HepG2 (cell line): Measurements from ENCODE around the gene RPL36AL. TPM values are rescaled to one million over a fixed set of nuclear protein-coding genes. Genes with fewer than 3 reads are reported as not detected.

Experiments
- CEBPB ChIP-seq: IDR thresholded peaks from 2 replicates; pipeline ENCODE4 v1.6.1; 2011; ENCODE audit warnings: low read depth, low read length, improper control_type of control experiment, borderline replicate concordance
- DMAP1 ChIP-seq: IDR thresholded peaks from 2 replicates; pipeline ENCODE4 v1.6.1; 2016
- ESRRA ChIP-seq: sonication (generic); formaldehyde crosslinking; IDR thresholded peaks from 2 replicates; pipeline ENCODE4 v1.5.1; 2020; ENCODE audit warnings: mild to moderate bottlenecking, low read depth, missing genetic modification reagents
- FOXJ3 ChIP-seq: sonication (generic); formaldehyde crosslinking; IDR thresholded peaks from 2 replicates; pipeline ENCODE4 v1.4.0; 2020; ENCODE audit warnings: missing genetic modification reagents, mild to moderate bottlenecking, borderline replicate concordance
- HOXA3 ChIP-seq: sonication (generic); formaldehyde crosslinking; IDR thresholded peaks from 2 replicates; pipeline ENCODE4 v1.5.0; 2020; ENCODE audit warnings: missing genetic modification reagents
- IKZF1 ChIP-seq: fragments of 450-650 bp; IDR thresholded peaks from 2 replicates; pipeline ENCODE4 v1.7.1; 2016
- MEIS1 ChIP-seq: sonication (generic); formaldehyde crosslinking; IDR thresholded peaks from 2 replicates; pipeline ENCODE4 v1.9.0; 2021; ENCODE audit warnings: mild to moderate bottlenecking, missing genetic modification reagents, moderate library complexity, borderline replicate concordance
- NFYC ChIP-seq: IDR thresholded peaks from 2 replicates; pipeline ENCODE4 v1.6.1; 2016; ENCODE audit warnings: missing genetic modification reagents, missing compliant biosample characterization
- STAT5B ChIP-seq: sonication (generic); formaldehyde crosslinking; IDR thresholded peaks from 2 replicates; pipeline ENCODE4 v1.4.0; 2020; ENCODE audit warnings: missing genetic modification reagents
- ZC3H13 ChIP-seq: sonication (generic); formaldehyde crosslinking; IDR thresholded peaks from 2 replicates; pipeline ENCODE4 v1.8.1; 2023; ENCODE audit warnings: mild to moderate bottlenecking, missing genetic modification reagents, moderate library complexity
- ZFP90 ChIP-seq: sonication (generic); formaldehyde crosslinking; IDR thresholded peaks from 2 replicates; pipeline ENCODE4 v1.8.0; 2022; ENCODE audit warnings: missing genetic modification reagents, mild to moderate bottlenecking, inconsistent platforms, borderline replicate concordance
- ZNF205 ChIP-seq: IDR thresholded peaks from 2 replicates; pipeline ENCODE4 v1.6.1; 2018; ENCODE audit warnings: missing biosample characterization, missing genetic modification reagents
- ZNF446 ChIP-seq: sonication (generic); formaldehyde crosslinking; IDR thresholded peaks from 2 replicates; pipeline ENCODE4 v1.5.0; 2020; ENCODE audit warnings: mild to moderate bottlenecking, missing genetic modification reagents
- ZNF598 ChIP-seq: sonication (generic); formaldehyde crosslinking; IDR thresholded peaks from 2 replicates; pipeline ENCODE4 v1.5.1; 2020; ENCODE audit warnings: mild to moderate bottlenecking, missing genetic modification reagents, borderline replicate concordance
- ZNF605 ChIP-seq: sonication (generic); formaldehyde crosslinking; IDR thresholded peaks from 2 replicates; pipeline ENCODE4 v1.8.0; 2022; ENCODE audit warnings: mild to moderate bottlenecking, missing genetic modification reagents
- ZNF670 ChIP-seq: sonication (generic); formaldehyde crosslinking; IDR thresholded peaks from 2 replicates; pipeline ENCODE4 v1.8.0; 2022; ENCODE audit warnings: mild to moderate bottlenecking, missing genetic modification reagents, borderline replicate concordance
- polyA plus RNA-seq, 8 experiments: library from polyadenylated mRNA; depleted of rRNA in 3 of 8; stranded (reverse) in 7 of 8; unstranded in 1 of 8; fragments of >200 nt; fragmentation: Illumina TruSeq in 4 of 8; extraction: Trizol in 4 of 8; gene quantifications; 2 replicates each; pipeline versions ENCODE4 v1.2.1 to v1.2.3, GENCODE V29; 2011 to 2016; ENCODE audit warnings: low read depth in 4 of 8, missing spikeins in 1 of 8, mixed read lengths in 1 of 8; ENCODE audit not compliant: insufficient read depth in 1 of 8
- total RNA-seq, 5 experiments: library from RNA; depleted of rRNA; stranded (reverse); fragments of >200 nt; fragmentation: Illumina TruSeq; extraction: Trizol; gene quantifications; 2 replicates each; pipeline ENCODE4 v1.2.3, GENCODE V29; 2016; ENCODE audit warnings: low read depth in 1 of 5
- TF ChIP-seq, protein P1 (sequence below): sonication (generic); formaldehyde crosslinking; IDR thresholded peaks from 2 replicates; pipeline ENCODE4 v1.4.0; 2020; ENCODE audit warnings: missing genetic modification reagents
- TF ChIP-seq, protein P2 (sequence below): sonication (generic); formaldehyde crosslinking; IDR thresholded peaks from 2 replicates; pipeline ENCODE4 v1.4.0; 2020; ENCODE audit warnings: mild to moderate bottlenecking, missing genetic modification reagents
- TF ChIP-seq, protein P3 (sequence below): sonication (generic); formaldehyde crosslinking; IDR thresholded peaks from 2 replicates; pipeline ENCODE4 v1.4.0; 2020; ENCODE audit warnings: low read depth, missing genetic modification reagents
- TF ChIP-seq, protein P4 (sequence below): sonication (generic); formaldehyde crosslinking; IDR thresholded peaks from 2 replicates; pipeline ENCODE4 v1.4.0; 2020; ENCODE audit warnings: missing genetic modification reagents, mild to moderate bottlenecking, borderline replicate concordance
- TF ChIP-seq, protein P5 (sequence below): sonication (generic); formaldehyde crosslinking; IDR thresholded peaks from 2 replicates; pipeline ENCODE4 v1.8.1; 2023; ENCODE audit warnings: mild to moderate bottlenecking, missing genetic modification reagents

Gene RPL36AL
- total and polyA plus RNA-seq, 2 of the 13 experiments (the other 11 are each of a cell fraction or from before 2014, with no cell fraction given): 90.0 to 294 TPM

DNA sequence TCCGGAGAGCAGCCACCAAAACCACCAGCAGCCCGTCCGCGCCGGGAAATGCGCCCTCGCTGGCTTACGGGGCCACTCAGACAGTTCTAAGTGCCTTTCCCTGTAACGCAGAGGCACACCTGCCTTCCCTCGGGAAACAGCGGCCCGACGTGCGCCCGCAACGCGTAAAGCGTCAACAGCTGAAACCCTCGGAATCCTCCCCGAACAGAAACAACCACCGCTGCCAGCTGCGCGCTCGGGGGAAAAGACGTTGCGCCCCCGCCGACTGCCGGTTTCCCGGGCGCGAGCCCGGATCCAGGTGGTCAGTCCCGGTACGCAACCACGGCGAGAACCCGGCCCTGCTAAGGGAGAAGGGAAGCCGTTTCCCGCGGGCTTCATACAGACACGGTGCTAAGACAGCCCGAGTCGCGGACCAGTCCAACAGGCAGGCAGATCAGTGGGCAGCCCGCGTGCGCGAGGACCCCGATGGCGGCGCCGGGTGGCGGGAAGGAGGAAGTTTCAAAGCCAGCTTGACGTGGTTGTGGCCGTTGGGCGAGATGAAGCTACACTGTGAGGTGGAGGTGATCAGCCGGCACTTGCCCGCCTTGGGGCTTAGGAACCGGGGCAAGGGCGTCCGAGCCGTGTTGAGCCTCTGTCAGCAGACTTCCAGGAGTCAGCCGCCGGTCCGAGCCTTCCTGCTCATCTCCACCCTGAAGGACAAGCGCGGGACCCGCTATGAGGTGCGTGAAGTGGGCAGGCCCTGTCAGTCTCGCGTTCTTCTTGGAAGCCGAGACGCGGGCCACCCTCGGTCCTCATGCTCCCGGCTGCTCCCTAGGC is 21.7 kb downstream of the RPL36AL start, which contains the start of gene LRR1 (continued):
- peak; percentile 83 for TF ChIP-seq HOXA3 (CRISPR knock-in tag)
- TF ChIP-seq ZNF446: no peak
- no peak for TF ChIP-seq ESRRA (CRISPR knock-in tag)
- TF ChIP-seq ZNF205: peak; percentile 41; the same call in 1 of the 2 replicates
- TF ChIP-seq ZC3H13: peak; percentile 94
- TF ChIP-seq, protein P1, sequence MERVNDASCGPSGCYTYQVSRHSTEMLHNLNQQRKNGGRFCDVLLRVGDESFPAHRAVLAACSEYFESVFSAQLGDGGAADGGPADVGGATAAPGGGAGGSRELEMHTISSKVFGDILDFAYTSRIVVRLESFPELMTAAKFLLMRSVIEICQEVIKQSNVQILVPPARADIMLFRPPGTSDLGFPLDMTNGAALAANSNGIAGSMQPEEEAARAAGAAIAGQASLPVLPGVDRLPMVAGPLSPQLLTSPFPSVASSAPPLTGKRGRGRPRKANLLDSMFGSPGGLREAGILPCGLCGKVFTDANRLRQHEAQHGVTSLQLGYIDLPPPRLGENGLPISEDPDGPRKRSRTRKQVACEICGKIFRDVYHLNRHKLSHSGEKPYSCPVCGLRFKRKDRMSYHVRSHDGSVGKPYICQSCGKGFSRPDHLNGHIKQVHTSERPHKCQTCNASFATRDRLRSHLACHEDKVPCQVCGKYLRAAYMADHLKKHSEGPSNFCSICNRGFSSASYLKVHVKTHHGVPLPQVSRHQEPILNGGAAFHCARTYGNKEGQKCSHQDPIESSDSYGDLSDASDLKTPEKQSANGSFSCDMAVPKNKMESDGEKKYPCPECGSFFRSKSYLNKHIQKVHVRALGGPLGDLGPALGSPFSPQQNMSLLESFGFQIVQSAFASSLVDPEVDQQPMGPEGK: peak; percentile 9
- TF ChIP-seq, protein P2, sequence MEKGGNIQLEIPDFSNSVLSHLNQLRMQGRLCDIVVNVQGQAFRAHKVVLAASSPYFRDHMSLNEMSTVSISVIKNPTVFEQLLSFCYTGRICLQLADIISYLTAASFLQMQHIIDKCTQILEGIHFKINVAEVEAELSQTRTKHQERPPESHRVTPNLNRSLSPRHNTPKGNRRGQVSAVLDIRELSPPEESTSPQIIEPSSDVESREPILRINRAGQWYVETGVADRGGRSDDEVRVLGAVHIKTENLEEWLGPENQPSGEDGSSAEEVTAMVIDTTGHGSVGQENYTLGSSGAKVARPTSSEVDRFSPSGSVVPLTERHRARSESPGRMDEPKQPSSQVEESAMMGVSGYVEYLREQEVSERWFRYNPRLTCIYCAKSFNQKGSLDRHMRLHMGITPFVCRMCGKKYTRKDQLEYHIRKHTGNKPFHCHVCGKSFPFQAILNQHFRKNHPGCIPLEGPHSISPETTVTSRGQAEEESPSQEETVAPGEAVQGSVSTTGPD: no peak
- TF ChIP-seq ZNF605: peak; percentile 98
- TF ChIP-seq FOXJ3 (CRISPR knock-in tag): peak; percentile 44; the same call in 1 of the 2 replicates
- no peak for TF ChIP-seq CEBPB
- peak; percentile 37; the same call in 1 of the 2 replicates for TF ChIP-seq NFYC (CRISPR knock-in tag)
- peak; percentile 97; the same call in 1 of the 2 replicates for TF ChIP-seq ZNF598 (CRISPR knock-in tag)
- no peak for TF ChIP-seq STAT5B (CRISPR knock-in tag)
- TF ChIP-seq DMAP1 (CRISPR knock-in tag): peak; percentile 89
- TF ChIP-seq MEIS1 (CRISPR knock-in tag): peak; percentile 88
- no peak for TF ChIP-seq IKZF1
- peak; percentile 96 for TF ChIP-seq ZNF670 (CRISPR knock-in tag)
- TF ChIP-seq, protein P3, sequence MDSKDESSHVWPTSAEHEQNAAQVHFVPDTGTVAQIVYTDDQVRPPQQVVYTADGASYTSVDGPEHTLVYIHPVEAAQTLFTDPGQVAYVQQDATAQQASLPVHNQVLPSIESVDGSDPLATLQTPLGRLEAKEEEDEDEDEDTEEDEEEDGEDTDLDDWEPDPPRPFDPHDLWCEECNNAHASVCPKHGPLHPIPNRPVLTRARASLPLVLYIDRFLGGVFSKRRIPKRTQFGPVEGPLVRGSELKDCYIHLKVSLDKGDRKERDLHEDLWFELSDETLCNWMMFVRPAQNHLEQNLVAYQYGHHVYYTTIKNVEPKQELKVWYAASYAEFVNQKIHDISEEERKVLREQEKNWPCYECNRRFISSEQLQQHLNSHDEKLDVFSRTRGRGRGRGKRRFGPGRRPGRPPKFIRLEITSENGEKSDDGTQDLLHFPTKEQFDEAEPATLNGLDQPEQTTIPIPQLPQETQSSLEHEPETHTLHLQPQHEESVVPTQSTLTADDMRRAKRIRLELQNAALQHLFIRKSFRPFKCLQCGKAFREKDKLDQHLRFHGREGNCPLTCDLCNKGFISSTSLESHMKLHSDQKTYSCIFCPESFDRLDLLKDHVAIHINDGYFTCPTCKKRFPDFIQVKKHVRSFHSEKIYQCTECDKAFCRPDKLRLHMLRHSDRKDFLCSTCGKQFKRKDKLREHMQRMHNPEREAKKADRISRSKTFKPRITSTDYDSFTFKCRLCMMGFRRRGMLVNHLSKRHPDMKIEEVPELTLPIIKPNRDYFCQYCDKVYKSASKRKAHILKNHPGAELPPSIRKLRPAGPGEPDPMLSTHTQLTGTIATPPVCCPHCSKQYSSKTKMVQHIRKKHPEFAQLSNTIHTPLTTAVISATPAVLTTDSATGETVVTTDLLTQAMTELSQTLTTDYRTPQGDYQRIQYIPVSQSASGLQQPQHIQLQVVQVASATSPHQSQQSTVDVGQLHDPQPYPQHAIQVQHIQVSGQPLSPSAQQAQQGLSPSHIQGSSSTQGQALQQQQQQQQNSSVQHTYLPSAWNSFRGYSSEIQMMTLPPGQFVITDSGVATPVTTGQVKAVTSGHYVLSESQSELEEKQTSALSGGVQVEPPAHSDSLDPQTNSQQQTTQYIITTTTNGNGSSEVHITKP (CRISPR knock-in tag): no peak
- TF ChIP-seq, protein P4, sequence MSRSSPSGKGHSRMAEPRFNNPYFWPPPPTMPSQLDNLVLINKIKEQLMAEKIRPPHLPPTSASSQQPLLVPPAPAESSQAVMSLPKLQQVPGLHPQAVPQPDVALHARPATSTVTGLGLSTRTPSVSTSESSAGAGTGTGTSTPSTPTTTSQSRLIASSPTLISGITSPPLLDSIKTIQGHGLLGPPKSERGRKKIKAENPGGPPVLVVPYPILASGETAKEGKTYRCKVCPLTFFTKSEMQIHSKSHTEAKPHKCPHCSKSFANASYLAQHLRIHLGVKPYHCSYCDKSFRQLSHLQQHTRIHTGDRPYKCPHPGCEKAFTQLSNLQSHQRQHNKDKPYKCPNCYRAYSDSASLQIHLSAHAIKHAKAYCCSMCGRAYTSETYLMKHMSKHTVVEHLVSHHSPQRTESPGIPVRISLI (CRISPR knock-in tag): no peak
- TF ChIP-seq, protein P5, sequence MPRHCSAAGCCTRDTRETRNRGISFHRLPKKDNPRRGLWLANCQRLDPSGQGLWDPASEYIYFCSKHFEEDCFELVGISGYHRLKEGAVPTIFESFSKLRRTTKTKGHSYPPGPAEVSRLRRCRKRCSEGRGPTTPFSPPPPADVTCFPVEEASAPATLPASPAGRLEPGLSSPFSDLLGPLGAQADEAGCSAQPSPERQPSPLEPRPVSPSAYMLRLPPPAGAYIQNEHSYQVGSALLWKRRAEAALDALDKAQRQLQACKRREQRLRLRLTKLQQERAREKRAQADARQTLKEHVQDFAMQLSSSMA: peak; percentile 90; the same call in 1 of the 2 replicates
- TF ChIP-seq ZFP90 (CRISPR knock-in tag): peak; percentile 97
